ENCODE data around the gene PFN1.

The PFN1 gene

GRCh38 chr17:4898351-4898750 lies 50.0 kb downstream of the PFN1 start:
- TF ChIP-seq EZH2phosphoT487 (IDR thresholded peaks at IDR 0.05; ENCODE audit: borderline replicate concordance, low read length) (no peak), CTCF (IDR thresholded peaks at IDR 0.05; ENCODE audit: low read depth, low read length, poor library complexity, severe bottlenecking) (no peak)
- no peaks in the 10 kb centered on the region for H3K9me2 ChIP-seq (replicated peaks; ENCODE audit: control insufficient read depth, low read length)

GRCh38 chr17:4897785-4898184 lies 50.5 kb downstream of the PFN1 start:
- Histone ChIP-seq H4K20me1 (ENCODE audit: control insufficient read depth, insufficient read depth, low read depth, low read length) (no peaks in the 10 kb centered on the region; the same call in 1 of the 2 replicates), H3F3A (ENCODE audit: control insufficient read depth, insufficient read depth) (no peaks in the 10 kb centered on the region), H3K4me2 (ENCODE audit: low read length) (no peak overlapping the region), H3K4me1 (ENCODE audit: control insufficient read depth, low read length) (peaks cover 22% of the 10 kb centered on the region), H3K36me3 (ENCODE audit: control insufficient read depth, low read length) (peaks cover 14% of the 10 kb centered on the region), H3K4me3 (ENCODE audit: low read length) (no peak overlapping the region), H3K9me3 (ENCODE audit: control insufficient read depth, insufficient read depth, low read length) (no peaks in the 10 kb centered on the region), H3K27ac (ENCODE audit: low read depth, low read length) (no peak overlapping the region), H3K27me3 (ENCODE audit: control insufficient read depth, low read length) (peaks cover 14% of the 10 kb centered on the region), H3K9me2 (replicated peaks; ENCODE audit: control insufficient read depth, low read length) (no peaks in the 10 kb centered on the region), H3K79me2 (ENCODE audit: control insufficient read depth, low read length) (no peaks in the 10 kb centered on the region)
- no peak for TF ChIP-seq CTCF (IDR thresholded peaks at IDR 0.05; ENCODE audit: low read depth, low read length, poor library complexity, severe bottlenecking)
- TF ChIP-seq EZH2phosphoT487 (IDR thresholded peaks at IDR 0.05; ENCODE audit: borderline replicate concordance, low read length) = no peak

More at GRCh38 chr17:4898351-4898750, 50.0 kb downstream of the PFN1 start:
- peaks cover 14% of the 10 kb centered on the region for H3K27me3 ChIP-seq (ENCODE audit: control insufficient read depth, low read length)
- H4K20me1 ChIP-seq (ENCODE audit: control insufficient read depth, insufficient read depth, low read depth, low read length) = no peaks in the 10 kb centered on the region; the same call in 1 of the 2 replicates
- no peaks in the 10 kb centered on the region for H3K79me2 ChIP-seq (ENCODE audit: control insufficient read depth, low read length)
- H3K27ac ChIP-seq (ENCODE audit: low read depth, low read length) = no peak overlapping the region
- H3K4me3 ChIP-seq (ENCODE audit: low read length) = no peak overlapping the region
- no peak overlapping the region for H3K4me2 ChIP-seq (ENCODE audit: low read length)
- H3K9me3 ChIP-seq (ENCODE audit: control insufficient read depth, insufficient read depth, low read length) = no peaks in the 10 kb centered on the region
- peaks cover 28% of the 10 kb centered on the region for H3K4me1 ChIP-seq (ENCODE audit: control insufficient read depth, low read length)
- peaks cover 14% of the 10 kb centered on the region for H3K36me3 ChIP-seq (ENCODE audit: control insufficient read depth, low read length)
- H3F3A ChIP-seq (ENCODE audit: control insufficient read depth, insufficient read depth) = no peaks in the 10 kb centered on the region

DNA sequence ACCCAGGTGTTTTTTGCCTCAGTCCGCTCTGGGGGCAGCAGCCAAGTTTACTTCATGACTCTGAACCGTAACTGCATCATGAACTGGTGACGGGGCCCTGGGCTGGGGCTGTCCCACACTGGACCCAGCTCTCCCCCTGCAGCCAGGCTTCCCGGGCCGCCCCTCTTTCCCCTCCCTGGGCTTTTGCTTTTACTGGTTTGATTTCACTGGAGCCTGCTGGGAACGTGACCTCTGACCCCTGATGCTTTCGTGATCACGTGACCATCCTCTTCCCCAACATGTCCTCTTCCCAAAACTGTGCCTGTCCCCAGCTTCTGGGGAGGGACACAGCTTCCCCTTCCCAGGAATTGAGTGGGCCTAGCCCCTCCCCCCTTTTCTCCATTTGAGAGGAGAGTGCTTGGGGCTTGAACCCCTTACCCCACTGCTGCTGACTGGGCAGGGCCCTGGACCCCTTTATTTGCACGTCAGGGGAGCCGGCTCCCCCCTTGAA lies 51.1 kb downstream of the PFN1 start:
- H3K79me2 ChIP-seq (ENCODE audit: control insufficient read depth, low read length) = no peaks in the 10 kb centered on the region
- peaks cover 14% of the 10 kb centered on the region for H3K36me3 ChIP-seq (ENCODE audit: control insufficient read depth, low read length)
- no peaks in the 10 kb centered on the region; the same call in 1 of the 2 replicates for H4K20me1 ChIP-seq (ENCODE audit: control insufficient read depth, insufficient read depth, low read depth, low read length)
- H3K4me1 ChIP-seq (ENCODE audit: control insufficient read depth, low read length) = peaks cover 21% of the 10 kb centered on the region
- H3K4me2 ChIP-seq (ENCODE audit: low read length) = no peak overlapping the region
- H3K4me3 ChIP-seq (ENCODE audit: low read length) = no peak overlapping the region
- no peaks in the 10 kb centered on the region for H3K9me3 ChIP-seq (ENCODE audit: control insufficient read depth, insufficient read depth, low read length)
- no peaks in the 10 kb centered on the region for H3F3A ChIP-seq (ENCODE audit: control insufficient read depth, insufficient read depth)
- peaks cover 14% of the 10 kb centered on the region for H3K27me3 ChIP-seq (ENCODE audit: control insufficient read depth, low read length)
- no peaks in the 10 kb centered on the region for H3K9me2 ChIP-seq (replicated peaks; ENCODE audit: control insufficient read depth, low read length)
- no peak for TF ChIP-seq EZH2phosphoT487 (IDR thresholded peaks at IDR 0.05; ENCODE audit: borderline replicate concordance, low read length)
- no peak for TF ChIP-seq CTCF (IDR thresholded peaks at IDR 0.05; ENCODE audit: low read depth, low read length, poor library complexity, severe bottlenecking)
- H3K27ac ChIP-seq (ENCODE audit: low read depth, low read length) = no peak overlapping the region

All from DOHH2 (cell line).